Natural killer cell (primary cell): Measurements from ENCODE around the gene PSG5. TPM values are rescaled to one million over a fixed set of nuclear protein-coding genes. Genes with fewer than 3 reads are reported as not detected.
"Not testable (repeated sequence)": the region's sequence is repeated elsewhere in the genome, so short reads cannot be mapped to it uniquely, and the experiment has no call there.

ENCODE experiments used
- ATAC-seq, 3 donors: fragments of 150-1000 bp in 2 of 3; fragments of 200-7000 bp in 1 of 3; cut with Tn5 transposase; 1 replicate in 1 of 3; 2 replicates in 2 of 3; pipeline ENCODE4 v1.10.0; 2021; ENCODE audit warnings: mild to moderate bottlenecking in 2 of 3, moderate library complexity in 2 of 3
- DNase-seq, 2 donors: peaks; one replicate each; pipeline versions ENCODE4 v3.0.0 to v3.0.0-alpha.2; 2013 to 2021; ENCODE audit warnings: mixed read lengths in 1 of 2
- H3K27ac ChIP-seq: one replicate; pipeline ENCODE4 v1.5.1; 2013; ENCODE audit warnings: mild to moderate bottlenecking, low read length
- H3K27me3 ChIP-seq: one replicate; pipeline ENCODE4 v1.6.1; 2013; ENCODE audit warnings: low read length; ENCODE audit not compliant: control insufficient read depth, insufficient read depth
- H3K36me3 ChIP-seq: one replicate; pipeline ENCODE4 v1.6.1; 2013; ENCODE audit warnings: low read length; ENCODE audit not compliant: control insufficient read depth, insufficient read depth
- H3K4me1 ChIP-seq: one replicate; pipeline ENCODE4 v1.6.1; 2013; ENCODE audit warnings: low read length; ENCODE audit not compliant: control insufficient read depth, insufficient read depth
- H3K4me3 ChIP-seq: one replicate; pipeline ENCODE4 v1.5.1; 2013; ENCODE audit warnings: low read length
- H3K9me3 ChIP-seq: one replicate; pipeline ENCODE4 v1.6.1; 2013; ENCODE audit warnings: low read length; ENCODE audit not compliant: control insufficient read depth, insufficient read depth
- H3K27ac Mint-ChIP-seq, 2 donors: one replicate each; pipeline ENCODE4 v1.8.0; 2022; ENCODE audit warnings: mild to moderate bottlenecking in 2 of 2, mixed read lengths in 2 of 2, moderate library complexity in 1 of 2
- H3K27me3 Mint-ChIP-seq, 2 donors: one replicate each; pipeline ENCODE4 v1.8.0; 2022; ENCODE audit warnings: low read depth in 2 of 2, mixed read lengths in 2 of 2
- H3K36me3 Mint-ChIP-seq: one replicate; pipeline ENCODE4 v1.8.0; 2022; ENCODE audit warnings: mixed read lengths
- H3K4me1 Mint-ChIP-seq, 2 donors: one replicate each; pipeline ENCODE4 v1.8.0; 2022; ENCODE audit warnings: mixed read lengths in 2 of 2
- H3K4me3 Mint-ChIP-seq: one replicate; pipeline ENCODE4 v1.8.0; 2022; ENCODE audit warnings: mild to moderate bottlenecking, moderate library complexity, mixed read lengths
- H3K9me3 Mint-ChIP-seq, 2 donors: one replicate each; pipeline ENCODE4 v1.8.0; 2022; ENCODE audit warnings: mixed read lengths in 2 of 2
- WGBS: methylation state at CpG from one replicate; pipeline ENCODE4 v1.1.7; 2013; ENCODE audit warnings: missing lambda C conversion rate; ENCODE audit not compliant: insufficient coverage; 5-methylcytosine and 5-hydroxymethylcytosine counted together
- intact Hi-C: fragments of 100-400 bp; cut with micrococcal nuclease; formaldehyde crosslinking; loops from one replicate; pipeline ENCODE4 v1.14.2; 2022
- total RNA-seq, 4 donors: library from RNA; stranded (reverse); fragments of 120-200 nt in 1 of 4; gene quantifications; one replicate each; pipeline versions ENCODE4 v1.2.3 to v1.2.4, GENCODE V29; 2013 to 2022
- TF ChIP-seq, protein P1 (sequence below): fragments of 200-600 bp; IDR thresholded peaks from one replicate; pipeline ENCODE4 v1.8.0; 2022; ENCODE audit warnings: antibody characterized with exemption

Gene PSG5
- total RNA-seq, 3 donors from 2014 or later (not counting 1 experiment from before 2014, with no cell fraction given) = not detected

- DNase-seq (no peak), ATAC-seq (no peak)
- TF ChIP-seq, protein P1, sequence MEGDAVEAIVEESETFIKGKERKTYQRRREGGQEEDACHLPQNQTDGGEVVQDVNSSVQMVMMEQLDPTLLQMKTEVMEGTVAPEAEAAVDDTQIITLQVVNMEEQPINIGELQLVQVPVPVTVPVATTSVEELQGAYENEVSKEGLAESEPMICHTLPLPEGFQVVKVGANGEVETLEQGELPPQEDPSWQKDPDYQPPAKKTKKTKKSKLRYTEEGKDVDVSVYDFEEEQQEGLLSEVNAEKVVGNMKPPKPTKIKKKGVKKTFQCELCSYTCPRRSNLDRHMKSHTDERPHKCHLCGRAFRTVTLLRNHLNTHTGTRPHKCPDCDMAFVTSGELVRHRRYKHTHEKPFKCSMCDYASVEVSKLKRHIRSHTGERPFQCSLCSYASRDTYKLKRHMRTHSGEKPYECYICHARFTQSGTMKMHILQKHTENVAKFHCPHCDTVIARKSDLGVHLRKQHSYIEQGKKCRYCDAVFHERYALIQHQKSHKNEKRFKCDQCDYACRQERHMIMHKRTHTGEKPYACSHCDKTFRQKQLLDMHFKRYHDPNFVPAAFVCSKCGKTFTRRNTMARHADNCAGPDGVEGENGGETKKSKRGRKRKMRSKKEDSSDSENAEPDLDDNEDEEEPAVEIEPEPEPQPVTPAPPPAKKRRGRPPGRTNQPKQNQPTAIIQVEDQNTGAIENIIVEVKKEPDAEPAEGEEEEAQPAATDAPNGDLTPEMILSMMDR = no peak
- Histone ChIP-seq H3K4me1 (no peaks in the 10 kb centered on the region), H3K36me3 (no peaks in the 10 kb centered on the region), H3K4me3 (no peak overlapping the region), H3K27ac (no peak overlapping the region), H3K27me3 (no peaks in the 10 kb centered on the region), H3K9me3 (no peaks in the 10 kb centered on the region)
- no peaks in the 10 kb centered on the region for H3K4me1 Mint-ChIP-seq
- no peaks in the 10 kb centered on the region for H3K36me3 Mint-ChIP-seq
- no peak overlapping the region for H3K27ac Mint-ChIP-seq
- intact Hi-C loops = no loop called here
- peaks cover 12 to 15% of the 10 kb centered on the region in 2 donors for H3K27me3 Mint-ChIP-seq
- WGBS = no CpG with 5 or more reads among the region's 1 CpG
- H3K9me3 Mint-ChIP-seq = peaks cover 0 to 3% of the 10 kb centered on the region in 2 donors
- no peak overlapping the region for H3K4me3 Mint-ChIP-seq
These were observed 38.1 kb downstream of the PSG5 start for GRCh38 chr19:43148233-43148632.

DNA sequence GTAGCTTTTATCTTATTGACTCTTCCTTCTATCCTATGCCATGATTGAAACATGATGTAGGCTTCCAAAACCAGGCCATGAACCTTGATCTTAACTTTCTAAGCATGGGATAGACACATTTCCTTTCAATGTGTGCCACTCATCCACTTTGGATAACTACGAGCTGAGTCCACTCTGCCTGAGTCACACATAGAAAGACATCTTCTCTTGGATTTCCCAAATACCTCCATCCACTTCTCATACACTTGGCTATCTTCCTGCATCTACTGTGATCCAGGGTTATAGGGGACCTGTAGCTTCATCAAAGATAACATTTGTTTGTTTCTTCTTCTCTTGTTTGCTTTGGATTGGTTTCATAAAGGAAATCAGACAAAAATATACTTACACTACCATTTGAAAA is 44.6 kb downstream of the PSG5 start:
- H3K27me3 ChIP-seq, H3K4me3 ChIP-seq, ATAC-seq, H3K4me3 Mint-ChIP-seq, H3K27ac ChIP-seq, H3K27ac Mint-ChIP-seq, H3K9me3 ChIP-seq, H3K9me3 Mint-ChIP-seq, H3K4me1 Mint-ChIP-seq, H3K36me3 ChIP-seq, intact Hi-C loops, H3K36me3 Mint-ChIP-seq, H3K4me1 ChIP-seq, DNase-seq: not testable (repeated sequence)
- peaks cover 19 to 21% of the 10 kb centered on the region in 2 donors for H3K27me3 Mint-ChIP-seq
- 75% methylated on average over 1 of the region's 1 CpG for WGBS

DNA sequence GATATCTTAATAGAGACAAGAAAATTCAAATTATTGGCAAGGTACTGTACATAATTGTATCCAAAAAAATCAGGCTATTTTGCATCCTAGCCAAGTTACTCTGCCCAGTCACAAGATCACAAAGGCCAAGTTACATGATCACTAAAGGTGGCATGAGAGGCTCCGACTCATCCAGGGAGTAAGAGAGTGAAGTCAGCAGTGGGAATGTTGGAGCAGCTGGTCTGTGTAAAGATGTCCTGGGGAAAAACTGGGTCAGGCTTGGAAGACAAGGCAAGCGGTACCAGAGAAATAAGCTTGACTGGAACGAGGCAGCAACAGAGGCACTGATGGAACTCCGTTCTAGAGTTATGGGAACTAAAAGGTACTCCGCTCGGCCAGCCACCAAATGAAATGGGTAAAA is 53.6 kb downstream of the PSG5 start:
- DNase-seq (no peak), ATAC-seq (no peak)
- WGBS = 91% methylated on average over 6 of the region's 6 CpGs
- H3K27me3 Mint-ChIP-seq = peaks cover 0 to 6% of the 10 kb centered on the region in 2 donors
- no peak overlapping the region for H3K27ac Mint-ChIP-seq
- TF ChIP-seq, protein P1 = no peak
- Histone ChIP-seq H3K4me3 (no peak overlapping the region), H3K27me3 (no peaks in the 10 kb centered on the region), H3K4me1 (no peaks in the 10 kb centered on the region), H3K36me3 (no peaks in the 10 kb centered on the region), H3K9me3 (no peaks in the 10 kb centered on the region), H3K27ac (no peak overlapping the region)
- no peaks in the 10 kb centered on the region for H3K36me3 Mint-ChIP-seq
- no peak overlapping the region for H3K4me3 Mint-ChIP-seq
- H3K4me1 Mint-ChIP-seq = no peaks in the 10 kb centered on the region
- no peaks in the 10 kb centered on the region for H3K9me3 Mint-ChIP-seq
- intact Hi-C loops = no loop called here

- H3K36me3 ChIP-seq, H3K4me1 ChIP-seq, H3K4me3 Mint-ChIP-seq, DNase-seq, ATAC-seq, H3K9me3 Mint-ChIP-seq, H3K27me3 Mint-ChIP-seq, H3K4me3 ChIP-seq, H3K4me1 Mint-ChIP-seq, H3K9me3 ChIP-seq, H3K27ac ChIP-seq, intact Hi-C loops, H3K27ac Mint-ChIP-seq, H3K27me3 ChIP-seq, H3K36me3 Mint-ChIP-seq: not testable (repeated sequence)
- WGBS = 76% methylated on average over 8 of the region's 8 CpGs
These were observed 55.0 kb downstream of the PSG5 start for GRCh38 chr19:43131281-43131842.

DNA sequence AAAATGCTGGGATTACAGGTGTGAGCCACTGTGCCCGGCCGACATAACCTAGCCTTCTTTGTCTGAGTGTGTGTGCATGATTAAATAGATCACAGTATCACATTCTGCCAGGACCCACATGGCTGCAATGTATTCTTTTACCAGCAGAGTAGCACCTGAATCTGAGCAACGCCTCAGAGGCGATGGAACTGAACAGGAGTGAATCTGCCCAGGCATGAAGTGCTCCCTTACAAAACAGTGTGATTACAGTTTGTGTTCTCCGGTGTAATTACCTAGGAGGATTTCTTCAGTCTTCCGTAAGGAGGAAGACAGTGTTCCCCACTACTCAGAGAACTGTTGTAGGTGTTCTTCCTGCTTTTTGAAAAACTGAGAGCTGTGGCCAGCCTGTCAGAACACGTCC is 57.1 kb downstream of the PSG5 start:
- H3K27me3 ChIP-seq, H3K4me3 Mint-ChIP-seq, H3K27me3 Mint-ChIP-seq, H3K27ac Mint-ChIP-seq, H3K9me3 ChIP-seq, DNase-seq, H3K4me1 Mint-ChIP-seq, ATAC-seq, intact Hi-C loops, H3K36me3 Mint-ChIP-seq, H3K4me1 ChIP-seq, H3K4me3 ChIP-seq, H3K9me3 Mint-ChIP-seq, H3K36me3 ChIP-seq, H3K27ac ChIP-seq: not testable (repeated sequence)
- WGBS = 86% methylated on average over 7 of the region's 7 CpGs

- intact Hi-C loops = not testable (repeated sequence)
These were observed 59.0 kb downstream of the PSG5 start for GRCh38 chr19:43127336-43127735.

More at GRCh38 chr19:43127336-43127735, 59.0 kb downstream of the PSG5 start:
- H3K27ac Mint-ChIP-seq, ATAC-seq, H3K36me3 ChIP-seq, H3K27me3 Mint-ChIP-seq, H3K36me3 Mint-ChIP-seq, H3K4me3 Mint-ChIP-seq, H3K9me3 Mint-ChIP-seq, H3K4me1 Mint-ChIP-seq, H3K9me3 ChIP-seq, H3K27ac ChIP-seq, H3K4me3 ChIP-seq, DNase-seq, H3K27me3 ChIP-seq, H3K4me1 ChIP-seq: not testable (repeated sequence)
- 71% methylated on average over 3 of the region's 3 CpGs for WGBS
